ENCODE results near the gene SLC22A23.

- TF ChIP-seq, protein P1, sequence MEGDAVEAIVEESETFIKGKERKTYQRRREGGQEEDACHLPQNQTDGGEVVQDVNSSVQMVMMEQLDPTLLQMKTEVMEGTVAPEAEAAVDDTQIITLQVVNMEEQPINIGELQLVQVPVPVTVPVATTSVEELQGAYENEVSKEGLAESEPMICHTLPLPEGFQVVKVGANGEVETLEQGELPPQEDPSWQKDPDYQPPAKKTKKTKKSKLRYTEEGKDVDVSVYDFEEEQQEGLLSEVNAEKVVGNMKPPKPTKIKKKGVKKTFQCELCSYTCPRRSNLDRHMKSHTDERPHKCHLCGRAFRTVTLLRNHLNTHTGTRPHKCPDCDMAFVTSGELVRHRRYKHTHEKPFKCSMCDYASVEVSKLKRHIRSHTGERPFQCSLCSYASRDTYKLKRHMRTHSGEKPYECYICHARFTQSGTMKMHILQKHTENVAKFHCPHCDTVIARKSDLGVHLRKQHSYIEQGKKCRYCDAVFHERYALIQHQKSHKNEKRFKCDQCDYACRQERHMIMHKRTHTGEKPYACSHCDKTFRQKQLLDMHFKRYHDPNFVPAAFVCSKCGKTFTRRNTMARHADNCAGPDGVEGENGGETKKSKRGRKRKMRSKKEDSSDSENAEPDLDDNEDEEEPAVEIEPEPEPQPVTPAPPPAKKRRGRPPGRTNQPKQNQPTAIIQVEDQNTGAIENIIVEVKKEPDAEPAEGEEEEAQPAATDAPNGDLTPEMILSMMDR (IDR thresholded peaks at IDR 0.05; ENCODE audit: low read depth, low read length, poor library complexity, severe bottlenecking), result no peak
- TF ChIP-seq EZH2phosphoT487 (IDR thresholded peaks at IDR 0.05; ENCODE audit: borderline replicate concordance, low read length), result no peak
Measured at GRCh38 chr6:3340358-3340802, 116.5 kb downstream of the SLC22A23 start.

All from DOHH2 (cell line).